Esophagus muscularis mucosa (tissue), 3 donors: ENCODE results near the gene GTSE1.
"Not testable (repeated sequence)": the region's sequence is repeated elsewhere in the genome, so short reads cannot be mapped to it uniquely, and the experiment has no call there.

Experiments used
- POLR2A ChIP-seq: fragments of 450-650 bp; IDR thresholded peaks from one replicate; pipeline ENCODE4 v1.6.1; 2017; ENCODE audit warnings: antibody characterized with exemption, moderate library complexity, mild to moderate bottlenecking, low read depth
- POLR2AphosphoS5 ChIP-seq, 2 donors: sonication (generic); formaldehyde crosslinking; IDR thresholded peaks; one replicate each; pipeline ENCODE4 v1.6.1; 2017; ENCODE audit warnings: antibody characterized with exemption in 2 of 2
- TF ChIP-seq, protein P1 (sequence below), 3 experiments: fragments of 200-600 bp in 2 of 3; fragments of 450-650 bp in 1 of 3; sonication (generic) in 2 of 3; IDR thresholded peaks; one replicate each; pipeline ENCODE4 v1.5.1; 2017 to 2019; ENCODE audit warnings: antibody characterized with exemption in 3 of 3, mild to moderate bottlenecking in 2 of 3, moderate library complexity in 1 of 3

DNA sequence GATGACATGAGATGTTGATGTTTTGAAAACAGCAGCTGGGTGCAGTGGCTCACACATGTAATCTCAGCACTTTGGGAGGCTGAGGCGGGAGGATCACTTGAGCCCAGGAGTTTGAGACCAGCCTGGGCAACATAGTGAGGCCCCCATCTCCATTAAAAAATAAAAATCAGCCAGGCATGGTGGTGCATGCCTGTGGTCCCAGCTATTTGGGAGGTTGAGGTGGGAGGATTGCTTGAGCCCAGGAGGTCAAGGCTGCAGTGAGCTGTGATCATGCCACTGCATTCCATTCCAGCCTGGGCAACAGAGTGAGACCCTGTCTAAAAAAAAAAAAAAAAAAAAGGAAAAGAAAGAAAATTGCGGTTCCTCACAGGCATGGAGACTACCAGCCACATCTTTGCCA lies 16.2 kb downstream of the GTSE1 start:
- not testable (repeated sequence) for TF ChIP-seq POLR2A; POLR2AphosphoS5 (IDR thresholded peaks at IDR 0.05)
- TF ChIP-seq, protein P1, sequence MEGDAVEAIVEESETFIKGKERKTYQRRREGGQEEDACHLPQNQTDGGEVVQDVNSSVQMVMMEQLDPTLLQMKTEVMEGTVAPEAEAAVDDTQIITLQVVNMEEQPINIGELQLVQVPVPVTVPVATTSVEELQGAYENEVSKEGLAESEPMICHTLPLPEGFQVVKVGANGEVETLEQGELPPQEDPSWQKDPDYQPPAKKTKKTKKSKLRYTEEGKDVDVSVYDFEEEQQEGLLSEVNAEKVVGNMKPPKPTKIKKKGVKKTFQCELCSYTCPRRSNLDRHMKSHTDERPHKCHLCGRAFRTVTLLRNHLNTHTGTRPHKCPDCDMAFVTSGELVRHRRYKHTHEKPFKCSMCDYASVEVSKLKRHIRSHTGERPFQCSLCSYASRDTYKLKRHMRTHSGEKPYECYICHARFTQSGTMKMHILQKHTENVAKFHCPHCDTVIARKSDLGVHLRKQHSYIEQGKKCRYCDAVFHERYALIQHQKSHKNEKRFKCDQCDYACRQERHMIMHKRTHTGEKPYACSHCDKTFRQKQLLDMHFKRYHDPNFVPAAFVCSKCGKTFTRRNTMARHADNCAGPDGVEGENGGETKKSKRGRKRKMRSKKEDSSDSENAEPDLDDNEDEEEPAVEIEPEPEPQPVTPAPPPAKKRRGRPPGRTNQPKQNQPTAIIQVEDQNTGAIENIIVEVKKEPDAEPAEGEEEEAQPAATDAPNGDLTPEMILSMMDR (IDR thresholded peaks at IDR 0.05), result not testable (repeated sequence)
